ENCODE measurements around the gene SERPINB13.

DNA sequence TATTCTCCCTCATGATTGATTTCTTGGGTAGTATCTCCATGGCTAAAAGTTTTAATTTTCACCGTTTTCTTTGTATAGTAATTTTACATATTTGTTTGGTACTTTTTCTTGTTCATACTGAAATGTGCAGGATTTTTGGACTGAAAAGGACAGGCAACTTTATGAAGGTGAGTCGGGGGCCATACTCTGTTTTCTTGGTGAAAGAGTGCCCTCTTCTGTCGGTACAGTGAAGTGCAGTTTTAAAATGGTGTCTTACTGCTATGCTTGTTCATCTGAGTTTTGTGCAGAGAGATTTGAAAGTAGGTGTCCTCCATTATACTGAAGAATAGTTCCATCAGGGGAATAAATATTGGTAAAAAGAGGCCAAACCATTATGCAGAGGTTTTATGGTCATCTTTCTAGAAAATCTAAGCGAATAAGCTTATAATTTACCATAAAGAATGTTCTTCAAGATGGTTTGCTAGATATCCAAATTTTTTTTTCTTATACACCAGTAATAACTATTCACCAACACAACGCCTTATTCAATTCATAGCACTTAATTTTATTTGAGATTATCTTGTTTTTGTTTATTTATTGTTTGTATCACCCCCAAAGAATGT lies 8.7 kb upstream of the SERPINB13 start:
- TF ChIP-seq, protein P1, sequence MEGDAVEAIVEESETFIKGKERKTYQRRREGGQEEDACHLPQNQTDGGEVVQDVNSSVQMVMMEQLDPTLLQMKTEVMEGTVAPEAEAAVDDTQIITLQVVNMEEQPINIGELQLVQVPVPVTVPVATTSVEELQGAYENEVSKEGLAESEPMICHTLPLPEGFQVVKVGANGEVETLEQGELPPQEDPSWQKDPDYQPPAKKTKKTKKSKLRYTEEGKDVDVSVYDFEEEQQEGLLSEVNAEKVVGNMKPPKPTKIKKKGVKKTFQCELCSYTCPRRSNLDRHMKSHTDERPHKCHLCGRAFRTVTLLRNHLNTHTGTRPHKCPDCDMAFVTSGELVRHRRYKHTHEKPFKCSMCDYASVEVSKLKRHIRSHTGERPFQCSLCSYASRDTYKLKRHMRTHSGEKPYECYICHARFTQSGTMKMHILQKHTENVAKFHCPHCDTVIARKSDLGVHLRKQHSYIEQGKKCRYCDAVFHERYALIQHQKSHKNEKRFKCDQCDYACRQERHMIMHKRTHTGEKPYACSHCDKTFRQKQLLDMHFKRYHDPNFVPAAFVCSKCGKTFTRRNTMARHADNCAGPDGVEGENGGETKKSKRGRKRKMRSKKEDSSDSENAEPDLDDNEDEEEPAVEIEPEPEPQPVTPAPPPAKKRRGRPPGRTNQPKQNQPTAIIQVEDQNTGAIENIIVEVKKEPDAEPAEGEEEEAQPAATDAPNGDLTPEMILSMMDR (IDR thresholded peaks at IDR 0.05), result peak; percentile 53 to 64 (median 58)
- TF ChIP-seq POLR2A (IDR thresholded peaks at IDR 0.05) (no peak), EP300 (IDR thresholded peaks at IDR 0.05; ENCODE audit: low read depth) (no peak), POLR2AphosphoS5 (IDR thresholded peaks at IDR 0.05) (no peak)

Data from transverse colon (tissue), 4 donors.